DOHH2 (cell line): ENCODE results near the gene MYL9.

Experiments
- EZH2phosphoT487 ChIP-seq: fragments of 200-600 bp; sonication (generic); IDR thresholded peaks from 2 replicates; pipeline ENCODE4 v1.6.1; 2017; ENCODE audit warnings: borderline replicate concordance, mild to moderate bottlenecking, antibody characterized with exemption, low read length, moderate library complexity, mixed read lengths
- TF ChIP-seq, protein P1 (sequence below): fragments of 200-600 bp; sonication (generic); IDR thresholded peaks from one replicate; pipeline ENCODE4 v1.5.1; 2014; ENCODE audit warnings: antibody characterized with exemption, mild to moderate bottlenecking, low read depth, low read length; ENCODE audit not compliant: poor library complexity, severe bottlenecking

DNA sequence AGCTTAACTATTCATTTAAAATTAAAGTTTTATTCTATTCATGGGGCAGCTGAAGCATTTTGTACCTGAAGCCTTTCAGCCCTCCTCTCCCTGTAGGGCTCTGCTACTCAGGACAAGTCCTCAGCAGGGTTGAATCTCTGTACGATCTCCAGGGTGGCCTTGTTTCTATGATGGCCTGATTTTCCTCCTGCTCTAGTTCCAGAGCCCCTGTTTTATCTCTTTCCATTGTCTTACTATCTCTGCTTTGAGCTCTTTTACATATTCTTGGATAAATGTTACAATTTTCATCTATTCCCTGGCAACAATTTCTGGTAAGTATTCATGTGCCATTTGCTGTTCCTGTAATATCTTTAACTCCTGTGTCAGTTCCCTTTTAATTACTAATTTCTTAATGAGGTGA is 19.8 kb upstream of the MYL9 start:
- TF ChIP-seq, protein P1, sequence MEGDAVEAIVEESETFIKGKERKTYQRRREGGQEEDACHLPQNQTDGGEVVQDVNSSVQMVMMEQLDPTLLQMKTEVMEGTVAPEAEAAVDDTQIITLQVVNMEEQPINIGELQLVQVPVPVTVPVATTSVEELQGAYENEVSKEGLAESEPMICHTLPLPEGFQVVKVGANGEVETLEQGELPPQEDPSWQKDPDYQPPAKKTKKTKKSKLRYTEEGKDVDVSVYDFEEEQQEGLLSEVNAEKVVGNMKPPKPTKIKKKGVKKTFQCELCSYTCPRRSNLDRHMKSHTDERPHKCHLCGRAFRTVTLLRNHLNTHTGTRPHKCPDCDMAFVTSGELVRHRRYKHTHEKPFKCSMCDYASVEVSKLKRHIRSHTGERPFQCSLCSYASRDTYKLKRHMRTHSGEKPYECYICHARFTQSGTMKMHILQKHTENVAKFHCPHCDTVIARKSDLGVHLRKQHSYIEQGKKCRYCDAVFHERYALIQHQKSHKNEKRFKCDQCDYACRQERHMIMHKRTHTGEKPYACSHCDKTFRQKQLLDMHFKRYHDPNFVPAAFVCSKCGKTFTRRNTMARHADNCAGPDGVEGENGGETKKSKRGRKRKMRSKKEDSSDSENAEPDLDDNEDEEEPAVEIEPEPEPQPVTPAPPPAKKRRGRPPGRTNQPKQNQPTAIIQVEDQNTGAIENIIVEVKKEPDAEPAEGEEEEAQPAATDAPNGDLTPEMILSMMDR: no peak
- TF ChIP-seq EZH2phosphoT487: no peak
